GM18508 (cell line): ENCODE results near the gene ZDHHC1.

Experiments
- ATAC-seq: cut with Tn5 transposase; IDR thresholded peaks from one replicate; pipeline ENCODE4 v1.9.1; 2021; ENCODE audit warnings: moderate number of reproducible peaks; ENCODE audit not compliant: insufficient read depth, unreplicated experiment

ZDHHC1 gene

DNA sequence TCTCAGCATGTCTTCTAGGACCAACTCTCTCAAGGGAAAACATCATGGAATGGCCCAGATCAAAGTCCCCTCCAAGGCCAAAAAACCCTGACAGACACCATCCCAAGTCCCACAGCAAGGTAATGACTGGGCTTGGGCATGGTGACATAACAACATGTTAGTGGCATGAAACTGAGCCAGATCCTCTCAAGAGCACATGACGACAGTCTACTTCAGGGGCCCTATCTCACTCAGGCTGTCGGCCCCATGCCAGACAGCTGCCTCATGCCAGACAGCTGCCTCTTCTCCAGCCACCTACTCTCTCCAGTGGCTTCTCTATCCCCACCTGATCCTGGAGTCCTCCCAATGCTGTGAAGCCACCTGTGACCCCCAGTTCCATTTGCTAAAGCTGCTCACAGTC is 33.1 kb upstream of the ZDHHC1 start:
- ATAC-seq: no peak

DNA sequence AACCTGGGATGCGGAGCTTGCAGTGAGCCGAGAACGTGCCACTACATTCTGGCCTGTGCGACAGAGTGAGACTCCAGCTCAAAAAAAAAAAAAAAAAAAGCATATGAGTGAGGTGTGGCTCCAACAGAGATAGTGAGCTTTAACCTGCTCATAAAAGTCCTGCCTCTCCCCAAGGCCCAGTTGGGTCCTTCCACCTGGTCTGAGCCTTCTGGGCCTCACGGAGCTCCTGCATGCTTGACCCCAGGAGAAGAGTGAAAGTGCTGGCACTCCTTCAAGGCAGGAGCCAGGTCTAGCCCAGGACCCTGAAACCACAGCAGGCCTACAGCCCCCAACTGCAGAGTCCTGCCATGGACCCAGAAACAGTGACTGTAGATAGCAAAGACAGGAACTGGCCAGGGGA is 32.3 kb upstream of the ZDHHC1 start:
- no peak for ATAC-seq

DNA sequence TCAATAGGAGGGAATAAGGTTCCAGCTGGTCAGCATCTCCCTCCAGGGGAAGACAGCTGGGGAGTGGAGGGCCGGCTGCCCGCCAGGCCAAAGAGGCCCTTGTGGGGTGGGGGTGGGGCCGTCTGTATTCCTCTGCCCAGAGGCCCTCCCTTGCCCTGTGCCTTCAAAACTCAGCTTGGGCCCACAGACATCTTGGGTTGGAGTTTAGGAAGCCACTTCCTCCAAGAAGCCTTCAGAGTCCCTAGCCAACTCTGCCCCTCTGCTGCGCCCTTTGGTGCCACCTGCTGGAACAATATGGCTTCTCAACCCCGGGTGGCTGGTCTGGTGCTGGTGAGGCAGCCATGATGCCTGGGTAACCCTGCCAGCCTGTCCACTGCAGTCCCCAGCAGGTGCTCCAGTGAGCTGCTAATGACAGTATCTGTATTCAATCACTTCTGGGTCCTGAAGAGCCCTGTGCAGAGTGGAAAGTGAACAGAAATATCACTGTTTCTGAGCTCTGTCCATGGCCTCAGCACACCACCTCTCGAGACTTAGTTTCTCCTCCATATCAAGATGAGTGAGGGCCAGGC is 31.3 kb upstream of the ZDHHC1 start:
- no peak for ATAC-seq

DNA sequence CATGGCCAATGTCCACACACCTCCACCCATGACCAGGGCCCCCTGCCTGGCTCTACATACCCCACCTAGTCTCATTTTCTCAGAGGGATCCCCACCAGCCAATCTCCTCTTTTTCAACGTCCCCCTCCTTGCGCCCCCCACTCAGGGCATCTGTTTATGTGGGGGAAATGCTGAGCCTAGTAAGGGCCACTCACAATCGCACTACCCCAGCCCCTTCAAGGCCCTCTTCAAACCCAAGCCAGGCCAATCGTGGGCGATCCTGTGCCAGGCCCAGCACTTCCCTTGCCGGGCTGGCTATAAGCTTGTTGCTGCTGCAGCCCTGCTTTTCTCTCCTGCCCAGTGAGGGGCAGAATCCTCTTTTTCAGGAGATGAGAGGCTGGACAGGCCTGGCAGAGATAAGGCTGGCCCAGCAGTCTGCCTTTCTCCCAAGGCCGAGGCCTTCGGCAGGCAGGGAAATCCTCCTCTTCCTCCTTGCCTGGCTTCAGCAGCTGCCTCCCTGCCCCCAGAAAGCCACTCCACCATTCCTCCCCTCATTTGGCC is 30.8 kb upstream of the ZDHHC1 start:
- ATAC-seq: no peak

DNA sequence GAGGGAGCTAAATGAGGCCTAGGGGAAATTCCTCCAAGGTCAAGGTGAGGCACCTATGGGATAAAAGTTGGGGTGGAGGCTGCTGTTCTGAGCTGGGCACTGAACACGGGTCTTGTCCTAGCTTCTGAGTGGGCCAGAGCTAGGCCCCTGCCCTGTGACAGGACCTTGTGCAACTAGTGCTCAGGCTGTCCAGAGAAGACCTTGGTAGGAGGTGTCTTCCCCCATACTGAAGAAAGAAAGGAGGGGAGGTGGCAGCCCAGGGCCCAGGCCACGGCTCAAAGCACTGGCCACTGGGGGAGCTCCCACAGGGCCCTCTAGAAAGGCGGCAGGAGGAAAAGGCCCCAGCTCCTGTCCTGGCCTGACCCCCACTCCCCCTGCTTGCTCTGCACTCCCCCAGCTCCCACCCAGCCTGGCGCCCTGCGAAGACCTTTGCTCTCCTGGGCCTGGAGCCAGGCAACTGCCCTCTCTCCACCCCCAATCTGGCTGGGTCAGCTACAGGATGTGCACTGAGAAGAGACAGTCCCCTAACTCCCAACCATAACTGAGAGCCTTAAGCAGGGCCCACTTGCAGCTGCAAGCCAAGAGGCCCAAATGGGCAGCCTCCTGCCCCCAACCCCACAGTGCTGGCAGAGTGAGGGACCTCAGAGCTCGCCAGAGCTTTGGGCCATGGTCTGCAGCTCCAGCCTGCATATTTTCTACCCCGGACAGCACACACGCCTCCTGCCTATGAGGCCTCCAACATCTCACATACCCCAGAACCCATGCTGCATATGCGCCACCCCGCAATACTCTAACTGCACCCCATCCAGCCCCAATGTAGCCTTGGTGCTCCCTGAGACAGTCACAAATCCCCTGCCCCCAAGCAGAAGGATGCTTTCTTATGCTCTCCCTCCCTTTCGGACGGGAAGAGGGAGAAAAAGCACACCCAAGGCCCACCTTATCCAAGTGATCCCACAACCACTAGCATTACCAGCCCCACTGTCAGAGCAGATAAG is 29.9 kb upstream of the ZDHHC1 start:
- no peak for ATAC-seq

DNA sequence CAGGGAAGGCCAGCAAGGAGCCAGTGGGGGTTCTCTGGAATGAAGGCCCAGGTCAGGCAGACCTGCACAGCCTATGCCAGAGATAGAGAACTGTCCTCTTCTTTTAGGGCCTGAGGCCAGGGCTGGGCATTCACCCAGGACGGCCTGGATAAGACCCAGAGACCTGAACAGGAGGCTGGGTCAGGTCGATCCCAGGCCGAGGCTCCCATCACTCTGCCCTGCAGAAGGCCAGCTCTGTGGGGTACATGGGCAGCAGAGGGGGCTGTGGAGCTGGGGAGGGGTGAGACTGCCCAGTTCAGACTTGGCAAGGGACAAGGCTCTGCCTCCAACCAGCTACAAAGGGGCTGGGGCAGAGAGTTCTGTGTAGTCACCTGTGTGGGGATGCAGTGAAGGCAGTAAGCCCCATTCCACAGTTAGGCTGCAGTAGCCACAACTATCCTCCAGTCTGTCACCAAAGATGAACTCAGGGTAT is 29.2 kb upstream of the ZDHHC1 start:
- no peak for ATAC-seq

DNA sequence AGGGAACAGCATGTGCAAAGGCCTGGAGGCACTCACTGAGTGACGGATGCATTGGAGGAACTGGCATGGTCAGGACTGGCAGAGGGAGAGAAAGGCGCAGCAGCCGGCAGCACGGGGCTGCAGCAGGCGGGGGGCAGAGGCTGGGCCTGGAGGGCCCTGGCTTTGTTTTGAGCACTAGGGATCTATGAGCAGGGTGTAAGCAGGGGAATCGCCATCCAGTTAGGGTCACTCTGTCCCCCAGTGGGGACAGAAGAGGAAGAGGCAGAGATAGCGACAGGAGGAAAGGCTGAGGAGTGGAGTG is 28.8 kb upstream of the ZDHHC1 start:
- ATAC-seq: no peak

DNA sequence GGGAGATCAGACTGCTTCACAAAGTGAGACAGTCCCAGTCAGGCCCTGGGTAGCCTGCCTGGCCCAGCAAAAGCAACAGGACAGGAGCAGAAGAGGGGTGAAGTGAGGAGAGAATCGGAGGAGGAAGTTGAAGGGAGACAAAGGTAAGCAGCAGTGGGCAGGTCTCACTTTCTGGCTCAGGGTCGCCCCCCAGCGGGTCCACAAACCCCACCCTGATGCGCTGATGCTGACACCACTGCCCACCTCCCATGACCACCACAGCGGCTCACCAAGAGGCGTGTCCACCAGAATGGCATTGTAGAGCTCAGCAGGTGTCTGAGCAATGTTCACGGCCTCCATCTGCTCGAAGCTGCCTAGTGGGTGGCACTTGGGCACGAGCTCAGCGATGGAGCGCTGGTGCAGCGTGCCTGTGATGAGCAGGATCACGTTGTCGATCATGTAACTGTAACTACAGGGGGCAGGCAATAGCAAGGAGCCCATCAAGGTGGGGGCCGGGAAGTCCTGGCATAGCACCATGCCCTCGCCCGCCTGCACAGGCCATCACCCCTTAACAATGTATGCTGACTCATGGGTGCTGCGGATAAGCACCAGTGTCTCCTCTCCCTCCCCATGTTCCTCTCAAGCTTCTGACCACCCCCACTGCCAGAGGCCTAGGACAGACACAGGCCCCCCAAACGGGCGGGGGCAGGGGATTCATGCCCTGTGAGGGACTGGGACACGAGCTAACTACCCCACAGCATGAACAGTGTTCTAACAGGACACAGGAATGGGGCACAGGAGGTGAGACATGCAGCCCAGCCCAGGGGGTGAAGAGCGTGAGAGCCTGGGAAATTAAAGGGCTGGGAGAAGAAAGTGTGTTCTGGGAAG is 28.2 kb upstream of the ZDHHC1 start:
- ATAC-seq: no peak

DNA sequence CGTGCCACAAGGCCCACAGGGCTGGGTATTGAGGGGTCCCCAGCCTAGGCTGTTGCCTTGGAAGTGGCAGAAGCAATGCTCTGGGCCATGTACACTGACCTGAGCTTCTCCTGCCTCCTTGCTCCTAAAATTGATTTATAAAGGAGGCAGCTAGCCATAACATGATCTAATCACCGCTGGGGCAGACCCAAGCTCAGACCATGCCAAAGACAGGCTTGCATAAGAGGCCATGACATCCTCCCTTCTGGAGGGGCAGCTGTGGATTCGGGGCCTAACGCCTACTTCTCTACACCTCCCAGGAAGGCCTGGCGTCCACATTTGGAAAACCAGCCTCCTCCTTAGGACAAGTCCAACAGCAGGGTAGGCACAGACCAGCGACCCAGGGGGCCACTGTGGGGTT is 27.0 kb upstream of the ZDHHC1 start:
- no peak for ATAC-seq

DNA sequence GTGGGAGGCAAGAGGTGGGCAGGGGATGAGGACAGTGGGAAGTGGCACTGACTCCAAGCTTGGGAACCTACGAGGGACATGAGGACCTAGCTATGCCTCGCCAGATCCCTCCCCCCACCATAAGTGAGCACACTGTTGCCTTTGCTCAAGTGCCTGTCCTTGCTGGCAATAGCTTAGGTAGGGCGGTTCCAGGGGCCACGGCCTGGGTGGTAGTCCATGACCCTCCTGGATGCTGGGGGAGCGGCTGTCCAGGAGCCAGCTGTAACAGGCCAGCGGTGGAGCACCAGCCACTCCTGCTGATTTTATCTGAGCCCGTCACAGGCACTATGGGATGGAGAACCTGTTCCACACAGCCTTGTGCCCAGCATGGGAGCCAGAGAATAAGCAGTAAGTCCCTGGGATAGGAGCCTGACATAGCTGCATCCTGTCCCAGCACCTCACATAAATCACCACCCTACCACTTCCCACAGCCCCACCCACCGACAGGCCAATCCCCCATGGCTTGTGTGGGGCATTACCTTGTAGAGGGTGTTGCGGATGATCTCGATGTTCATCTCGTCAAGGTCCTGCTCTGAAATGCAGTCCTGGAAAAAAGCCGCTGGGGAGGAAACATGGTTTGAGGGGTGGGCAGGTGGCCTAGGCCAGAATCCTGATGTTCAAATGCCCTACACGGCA is 26.4 kb upstream of the ZDHHC1 start:
- no peak for ATAC-seq

DNA sequence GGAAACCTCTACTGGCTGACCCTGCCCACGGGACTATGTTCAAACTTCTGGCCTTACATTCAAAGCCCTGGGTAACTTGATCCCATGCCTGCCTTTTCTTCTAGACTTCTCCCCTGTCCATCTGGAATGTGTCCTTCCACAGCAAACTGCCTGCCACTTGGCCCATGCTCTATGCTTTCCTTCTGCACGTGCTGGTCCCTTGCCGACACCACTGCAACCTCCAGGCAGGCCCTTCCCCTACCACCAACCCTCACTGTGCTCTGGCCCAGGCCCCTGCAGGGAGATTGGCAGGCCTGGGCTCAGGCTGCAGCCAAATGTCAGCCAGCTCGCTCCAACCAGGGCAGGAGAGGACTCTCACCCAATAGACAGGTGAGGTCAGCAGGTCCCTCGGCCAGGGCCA is 25.6 kb upstream of the ZDHHC1 start:
- no peak for ATAC-seq

DNA sequence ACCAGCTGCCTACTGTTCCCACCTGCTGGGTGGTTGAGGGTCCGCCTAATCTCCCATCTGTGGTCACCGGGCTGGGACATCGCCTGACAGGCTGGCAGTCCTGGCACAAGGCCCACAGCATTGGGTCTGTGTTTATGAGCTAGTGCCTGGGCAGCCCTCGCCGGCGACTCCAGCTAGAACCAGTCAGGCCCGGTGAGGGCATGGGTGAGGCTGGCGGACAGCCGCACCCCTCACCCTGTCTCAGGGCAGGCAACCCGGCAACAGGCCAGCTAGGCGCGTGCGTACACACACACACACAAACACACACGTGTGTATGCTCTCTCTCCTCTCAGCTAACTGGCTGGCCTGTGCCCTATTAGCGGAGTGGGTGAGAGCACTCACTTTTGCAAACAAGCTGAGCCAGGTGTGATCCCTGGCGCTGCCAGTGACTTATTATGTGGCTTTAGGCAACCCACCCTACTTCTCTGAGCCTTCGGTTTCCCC is 25.0 kb upstream of the ZDHHC1 start:
- no peak for ATAC-seq

DNA sequence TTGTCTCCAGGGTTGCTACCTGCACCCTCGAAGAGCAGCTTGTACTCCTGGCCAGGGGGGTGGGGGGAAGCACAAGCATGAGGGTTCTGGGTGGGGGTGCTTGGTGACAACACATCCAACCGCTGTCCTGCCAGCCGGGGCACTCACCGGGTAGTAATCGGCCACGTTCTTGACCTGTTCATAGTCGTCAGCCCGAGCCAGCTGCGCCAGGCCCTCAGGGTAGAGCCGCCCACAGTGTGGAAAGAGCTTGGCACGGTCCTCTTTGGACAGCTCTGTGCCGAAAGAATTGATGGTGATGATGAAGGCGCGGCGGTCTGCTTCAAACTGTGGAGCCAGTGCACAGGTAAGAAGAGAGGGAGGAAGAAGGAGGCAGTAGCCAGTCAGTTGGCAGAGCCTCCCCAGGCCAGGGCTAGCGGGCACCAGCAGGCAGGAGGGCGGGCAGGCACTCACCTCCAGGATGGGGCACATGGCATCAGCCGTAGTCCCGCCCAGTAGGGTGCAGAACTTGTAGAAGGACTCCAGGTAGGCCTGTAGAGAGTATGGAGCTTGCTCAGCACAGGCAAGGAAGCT is 22.6 kb upstream of the ZDHHC1 start:
- ATAC-seq: no peak

DNA sequence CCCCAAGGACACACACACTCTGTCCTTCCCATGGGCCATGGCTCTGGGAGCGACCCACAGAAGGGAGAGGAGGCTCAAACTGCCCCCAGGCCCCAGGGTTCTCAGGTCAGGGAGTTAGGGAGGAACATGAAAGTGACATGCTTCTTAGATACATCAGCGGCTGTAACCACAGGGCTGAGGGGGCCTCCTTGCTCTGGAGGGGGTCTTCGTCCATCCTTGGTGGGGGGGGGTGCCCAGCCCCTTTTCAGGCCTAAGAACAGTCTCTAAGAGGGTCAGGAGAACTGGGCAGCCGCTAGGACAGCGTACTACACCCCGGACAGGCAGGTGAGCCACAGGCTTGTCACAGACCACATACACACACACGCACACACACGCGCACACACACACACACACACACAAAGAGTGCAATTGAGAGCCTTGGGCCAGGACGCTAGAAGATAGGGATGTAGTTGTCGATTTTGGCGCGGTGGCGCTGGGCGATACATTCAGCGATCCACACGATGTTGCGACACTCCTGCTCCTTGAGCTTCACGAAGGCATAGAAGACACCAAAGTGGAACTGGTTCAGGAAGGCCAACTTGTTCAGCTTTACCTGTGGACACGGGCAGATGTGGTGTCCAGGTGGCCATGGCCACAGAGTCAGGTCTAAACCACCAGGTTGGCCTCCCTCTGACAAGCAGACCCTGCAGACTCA is 22.0 kb upstream of the ZDHHC1 start:
- no peak for ATAC-seq

DNA sequence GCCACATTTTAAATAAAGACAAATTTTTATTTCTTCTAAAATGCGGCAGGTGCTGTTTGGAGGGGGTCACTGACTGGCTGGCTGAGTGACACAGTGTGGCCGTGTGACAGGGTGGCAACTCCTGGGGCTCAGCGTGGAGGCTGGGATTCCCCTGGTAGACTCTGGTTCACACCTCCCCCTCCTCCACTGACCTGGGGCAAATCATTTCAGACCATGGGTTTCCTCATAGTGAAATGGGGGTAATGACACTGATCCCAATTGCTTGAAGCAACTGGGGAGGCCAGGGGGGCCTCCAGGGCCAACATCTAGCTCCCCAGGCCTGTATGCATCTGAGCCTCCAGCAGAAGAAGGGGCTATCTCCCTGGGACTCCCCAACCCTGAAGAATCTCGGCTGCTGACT is 21.2 kb upstream of the ZDHHC1 start:
- no peak for ATAC-seq

DNA sequence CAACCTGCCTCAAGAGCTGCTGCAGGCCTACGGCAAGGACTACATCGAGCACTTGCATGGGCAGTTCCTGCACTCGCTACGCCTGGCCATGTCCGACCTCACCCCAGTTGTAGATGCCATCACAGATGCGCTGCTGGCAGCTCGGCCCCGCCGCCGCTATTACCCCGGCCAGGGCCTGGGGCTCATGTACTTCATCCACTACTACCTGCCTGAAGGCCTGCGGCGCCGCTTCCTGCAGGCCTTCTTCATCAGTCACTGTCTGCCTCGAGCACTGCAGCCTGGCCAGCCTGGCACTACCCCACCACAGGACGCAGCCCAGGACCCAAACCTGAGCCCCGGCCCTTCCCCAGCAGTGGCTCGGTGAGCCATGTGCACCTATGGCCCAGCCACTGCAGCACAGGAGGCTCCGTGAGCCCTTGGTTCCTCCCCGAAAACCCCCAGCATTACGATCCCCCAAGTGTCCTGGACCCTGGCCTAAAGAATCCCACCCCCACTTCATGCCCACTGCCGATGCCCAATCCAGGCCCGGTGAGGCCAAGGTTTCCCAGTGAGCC is 20.4 kb upstream of the ZDHHC1 start:
- ATAC-seq: no peak

DNA sequence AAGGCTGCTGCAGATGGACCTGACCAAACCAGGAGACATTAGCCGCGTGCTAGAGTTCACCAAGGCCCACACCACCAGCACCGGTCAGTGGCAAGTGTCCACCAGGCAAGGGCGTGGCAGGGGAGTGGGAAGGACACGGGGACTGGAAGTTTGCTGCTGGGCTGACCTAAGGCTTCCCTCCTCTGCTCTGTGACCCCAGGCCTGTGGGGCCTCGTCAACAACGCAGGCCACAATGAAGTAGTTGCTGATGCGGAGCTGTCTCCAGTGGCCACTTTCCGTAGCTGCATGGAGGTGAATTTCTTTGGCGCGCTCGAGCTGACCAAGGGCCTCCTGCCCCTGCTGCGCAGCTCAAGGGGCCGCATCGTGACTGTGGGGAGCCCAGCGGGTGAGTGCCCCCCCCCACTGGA is 19.5 kb upstream of the ZDHHC1 start:
- no peak for ATAC-seq

DNA sequence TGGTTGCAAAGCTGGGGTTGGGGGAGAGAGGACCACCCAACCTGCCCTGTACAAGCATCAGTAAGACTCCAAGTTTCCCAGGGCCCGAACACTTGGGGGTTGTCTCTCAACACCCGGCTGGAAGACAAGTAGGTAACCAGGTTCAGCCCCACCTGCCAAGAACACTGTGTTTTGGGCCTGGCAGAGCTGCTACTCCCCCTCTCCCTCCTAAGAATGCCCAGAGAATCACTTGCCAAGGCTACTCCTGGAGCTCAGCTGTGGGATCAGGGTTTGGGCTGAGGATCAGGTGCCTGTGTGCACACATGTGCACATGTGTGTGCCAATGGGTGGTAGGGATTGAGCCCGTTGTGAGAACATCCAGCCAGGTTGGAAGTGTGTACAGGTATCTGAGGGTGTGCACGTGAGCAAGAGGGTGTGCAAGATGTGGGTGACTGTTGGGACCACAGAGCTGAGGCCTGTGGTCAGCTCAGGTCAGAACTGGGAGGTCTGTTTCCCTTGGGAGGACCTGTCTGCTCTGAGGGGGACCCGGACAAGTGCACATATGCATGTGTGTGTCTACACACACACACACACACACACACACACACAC is 16.9 kb upstream of the ZDHHC1 start:
- ATAC-seq: no peak

DNA sequence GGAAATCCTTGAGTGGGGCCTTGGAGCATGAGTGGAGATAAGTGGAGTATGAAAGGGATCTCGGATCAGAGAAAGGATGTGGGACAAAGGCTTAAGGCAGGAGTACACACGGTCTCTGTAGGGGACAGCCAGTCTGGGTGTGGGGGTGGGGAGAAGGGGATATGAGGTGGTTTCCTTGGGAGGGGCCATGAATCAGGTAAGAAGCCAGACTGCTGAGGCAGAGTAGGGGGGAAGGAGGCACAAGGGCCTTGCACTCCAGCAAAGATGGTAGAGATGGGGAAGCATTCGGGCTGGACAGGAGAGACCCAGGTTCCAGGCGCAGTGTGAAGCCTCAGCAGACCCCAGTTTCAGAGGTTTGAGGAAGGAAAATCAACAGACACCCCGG is 16.2 kb upstream of the ZDHHC1 start:
- no peak for ATAC-seq
